Endometrial microvascular endothelial cells (primary cell): ENCODE results near the gene HOXC6. TPM values are rescaled to one million over a fixed set of nuclear protein-coding genes. Genes with fewer than 3 reads are reported as not detected.

Experiments
- in situ Hi-C: cut with HindIII; loops from 2 replicates; pipeline ENCODE4 v1.10.0; 2017; ENCODE audit warnings: low sequenced_read_pairs, low pct_unique_long_range_greater_than_20kb; ENCODE audit errors: inconsistent ontology term
- total RNA-seq: library from RNA; depleted of rRNA; stranded (reverse); fragments of >200 nt; gene quantifications from one replicate; pipeline ENCODE4 v1.2.3, GENCODE V29; 2015; ENCODE audit errors: inconsistent ontology term

The HOXC6 gene
- total RNA-seq, 1 donor from 2014 or later: not detected

- in situ Hi-C loops: loop anchor here (25.0 kb wide), 1 partner anchor 192 kb away; no protein-coding TSS in a partner anchor
Measured at GRCh38 chr12:54020591-54021405, 7.4 kb upstream of the HOXC6 start.

- in situ Hi-C loops: loop anchor here (25.0 kb wide), 1 partner anchor 191 kb away; no protein-coding TSS in a partner anchor
Measured at GRCh38 chr12:54021432-54022013, 6.7 kb upstream of the HOXC6 start.

- in situ Hi-C loops: loop anchor here (25.0 kb wide), 1 partner anchor 189 kb away; no protein-coding TSS in a partner anchor
Measured at GRCh38 chr12:54022960-54023884, 5.0 kb upstream of the HOXC6 start.

GRCh38 chr12:54024127-54024526, 4.1 kb upstream of the HOXC6 start:
- in situ Hi-C loops: loop anchor here (25.0 kb wide), 1 partner anchor 188 kb away; no protein-coding TSS in a partner anchor

GRCh38 chr12:54024581-54025305, 3.5 kb upstream of the HOXC6 start:
- in situ Hi-C loops: loop anchor here (25.0 kb wide), 1 partner anchor 188 kb away; no protein-coding TSS in a partner anchor

- in situ Hi-C loops: no loop called here
Measured at GRCh38 chr12:54025499-54026405, 2.5 kb upstream of the HOXC6 start.

GRCh38 chr12:54026640-54027441, 1.4 kb upstream of the HOXC6 start:
- in situ Hi-C loops: no loop called here

- in situ Hi-C loops: no loop called here
Measured at GRCh38 chr12:54027442-54027786, 826 bp upstream of the HOXC6 start.

GRCh38 chr12:54029529-54030441, 1.5 kb downstream of the HOXC6 start:
- in situ Hi-C loops: no loop called here

GRCh38 chr12:54030442-54030801, 2.2 kb downstream of the HOXC6 start:
- in situ Hi-C loops: no loop called here

- in situ Hi-C loops: no loop called here
Measured at GRCh38 chr12:54030889-54031471, 2.7 kb downstream of the HOXC6 start.

GRCh38 chr12:54031480-54031879, 3.2 kb downstream of the HOXC6 start:
- in situ Hi-C loops: no loop called here

GRCh38 chr12:54032086-54032619, 3.9 kb downstream of the HOXC6 start:
- in situ Hi-C loops: no loop called here

GRCh38 chr12:54032627-54033100, 4.4 kb downstream of the HOXC6 start, which contains the start of gene HOXC5:
Gene HOXC5, plus strand, starts transcription at chr12:54033050. Its CDS starts 73 bp downstream, at chr12:54033123.
- in situ Hi-C loops: no loop called here
